ENCODE measurements around the gene UST. TPM values are rescaled to one million over a fixed set of nuclear protein-coding genes. Genes with fewer than 3 reads are reported as not detected.

Gene UST
- total RNA-seq, 2 donors from 2014 or later, result 15.3 to 16.3 TPM

DNA sequence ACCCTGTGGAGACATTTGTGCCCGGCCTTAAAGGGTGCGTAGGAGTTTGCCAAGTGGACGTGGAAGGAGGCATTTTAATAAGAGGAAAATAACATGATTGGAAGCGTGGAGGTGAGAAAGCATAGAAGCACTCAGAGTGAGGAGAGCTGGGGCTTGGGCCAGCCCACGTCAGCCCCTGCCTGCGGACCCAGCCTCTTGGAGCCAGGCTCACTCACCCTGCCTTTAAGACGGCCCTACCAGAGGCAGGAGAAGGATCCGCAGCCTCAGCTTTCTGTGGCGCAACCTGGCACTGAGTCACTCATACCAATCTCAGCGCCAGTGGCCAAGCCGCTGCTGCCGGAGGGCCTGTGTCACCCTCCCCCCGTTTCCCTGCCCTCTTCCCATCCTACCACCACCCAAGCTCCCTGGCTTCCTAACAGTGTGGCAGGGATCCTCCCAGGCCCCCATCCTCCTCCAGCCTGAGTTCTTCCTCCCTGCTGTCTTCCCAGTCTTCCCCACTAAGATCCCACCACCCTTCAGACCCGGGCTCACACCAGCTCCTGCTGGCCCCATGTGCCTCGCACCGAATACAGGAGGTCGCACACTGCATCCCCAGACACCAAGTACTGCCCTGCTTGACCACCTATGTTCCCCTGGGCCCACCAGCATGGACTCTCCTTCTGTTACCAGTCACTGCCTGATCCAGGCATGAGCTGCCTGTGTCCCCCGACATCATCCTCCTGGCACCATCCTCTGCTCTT lies 285.2 kb downstream of the UST start:
- 93 to 98% methylated on average over 10 to 18 of the region's 18 CpGs for WGBS, 2 experiments (ENCODE audit: insufficient coverage in 1 of 2, insufficient read length in 1 of 2)
- Mint-ChIP-seq H3K9me3 (no peaks in the 10 kb centered on the region), H3K36me3 (ENCODE audit: low read depth) (peaks cover 3% of the 10 kb centered on the region), H3K27me3 (ENCODE audit: insufficient read depth) (no peaks in the 10 kb centered on the region), H3K27ac (peak overlapping the region; percentile 35), H3K4me1 (peaks cover 15% of the 10 kb centered on the region), H3K4me3 (no peak overlapping the region)
- no peak overlapping the region for H3K4me3 ChIP-seq (ENCODE audit: low read length)
- no peak overlapping the region for H3K27ac ChIP-seq (ENCODE audit: low read depth, low read length)
- no peaks in the 10 kb centered on the region for H3K4me1 ChIP-seq (ENCODE audit: control insufficient read depth, insufficient read depth, low read length)
- no peaks in the 10 kb centered on the region for H3K36me3 ChIP-seq (ENCODE audit: control insufficient read depth, insufficient read depth, low read length)
- no peak overlapping the region for H3K9ac ChIP-seq (ENCODE audit: extremely low read depth, low read length, poor library complexity, severe bottlenecking)
- no peaks in the 10 kb centered on the region for H3K9me3 ChIP-seq (ENCODE audit: control insufficient read depth, low read length)
- no peak for DNase-seq
- no peak for TF ChIP-seq CTCF (conservative IDR thresholded peaks at IDR 0.05)
- no peaks in the 10 kb centered on the region for H3K27me3 ChIP-seq (ENCODE audit: control insufficient read depth, insufficient read depth, low read length, poor library complexity, severe bottlenecking)

DNA sequence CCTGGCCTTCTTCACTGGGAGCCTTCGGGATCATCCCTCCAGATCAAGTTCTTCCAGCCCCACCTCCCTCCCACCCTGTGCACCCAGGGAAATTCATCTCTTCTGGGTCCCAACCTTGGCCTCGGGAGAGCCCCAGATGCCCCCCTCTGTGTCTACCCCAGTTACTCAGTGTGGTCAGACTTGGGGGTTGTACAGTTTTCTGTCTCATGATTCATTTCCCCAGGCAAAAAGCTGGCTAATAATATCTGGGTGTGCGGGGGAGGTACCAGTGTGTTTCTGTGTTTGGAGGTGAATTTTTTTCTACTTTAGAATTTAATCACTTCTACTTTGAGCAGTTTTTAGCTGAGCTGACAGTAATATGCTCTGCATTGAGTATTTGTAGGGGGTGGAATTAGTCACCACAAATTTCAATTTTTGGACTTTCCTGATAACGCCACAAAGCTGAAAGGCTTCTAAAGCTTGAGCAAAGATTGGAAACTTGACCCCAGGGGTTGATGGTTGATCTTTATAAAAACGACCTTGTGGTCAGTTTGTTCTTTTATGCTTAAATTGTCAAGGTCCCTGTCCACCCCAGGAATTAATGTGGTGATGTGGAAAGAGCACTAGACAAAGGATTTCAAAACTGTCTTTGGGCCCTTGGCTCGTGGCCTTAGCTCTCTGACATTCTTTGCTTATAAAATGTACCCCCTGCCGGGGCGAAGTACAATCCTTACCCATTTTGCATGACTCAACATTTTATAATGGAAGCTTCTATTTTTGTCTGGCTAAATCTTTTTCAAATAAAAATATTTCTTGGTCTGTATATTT lies 286.0 kb downstream of the UST start:
- Mint-ChIP-seq H3K9me3 (no peaks in the 10 kb centered on the region), H3K27me3 (ENCODE audit: insufficient read depth) (no peaks in the 10 kb centered on the region), H3K4me1 (peaks cover 21% of the 10 kb centered on the region), H3K36me3 (ENCODE audit: low read depth) (peaks cover 3% of the 10 kb centered on the region), H3K27ac (peak overlapping the region; percentile 35), H3K4me3 (no peak overlapping the region)
- H3K9me3 ChIP-seq (ENCODE audit: control insufficient read depth, low read length), result no peaks in the 10 kb centered on the region
- H3K36me3 ChIP-seq (ENCODE audit: control insufficient read depth, insufficient read depth, low read length), result no peaks in the 10 kb centered on the region
- no peak overlapping the region for H3K9ac ChIP-seq (ENCODE audit: extremely low read depth, low read length, poor library complexity, severe bottlenecking)
- TF ChIP-seq CTCF (conservative IDR thresholded peaks at IDR 0.05), result no peak
- no peak overlapping the region for H3K4me3 ChIP-seq (ENCODE audit: low read length)
- no peak for DNase-seq
- H3K4me1 ChIP-seq (ENCODE audit: control insufficient read depth, insufficient read depth, low read length), result no peaks in the 10 kb centered on the region
- WGBS, 2 experiments (ENCODE audit: insufficient coverage in 1 of 2, insufficient read length in 1 of 2), result 75 to 87% methylated on average over 6 to 8 of the region's 8 CpGs
- no peaks in the 10 kb centered on the region for H3K27me3 ChIP-seq (ENCODE audit: control insufficient read depth, insufficient read depth, low read length, poor library complexity, severe bottlenecking)
- peak overlapping the region; percentile 63 for H3K27ac ChIP-seq (ENCODE audit: low read depth, low read length)

- H3K4me3 ChIP-seq (ENCODE audit: low read length), result no peak overlapping the region
- Mint-ChIP-seq H3K36me3 (ENCODE audit: low read depth) (peaks cover 3% of the 10 kb centered on the region), H3K9me3 (no peaks in the 10 kb centered on the region), H3K27ac (no peak overlapping the region), H3K4me3 (no peak overlapping the region), H3K27me3 (ENCODE audit: insufficient read depth) (no peaks in the 10 kb centered on the region), H3K4me1 (peaks cover 21% of the 10 kb centered on the region)
- H3K4me1 ChIP-seq (ENCODE audit: control insufficient read depth, insufficient read depth, low read length), result no peaks in the 10 kb centered on the region
- TF ChIP-seq CTCF (conservative IDR thresholded peaks at IDR 0.05), result no peak
- no peaks in the 10 kb centered on the region for H3K27me3 ChIP-seq (ENCODE audit: control insufficient read depth, insufficient read depth, low read length, poor library complexity, severe bottlenecking)
- no peak overlapping the region for H3K27ac ChIP-seq (ENCODE audit: low read depth, low read length)
- H3K9ac ChIP-seq (ENCODE audit: extremely low read depth, low read length, poor library complexity, severe bottlenecking), result no peak overlapping the region
- no peak for DNase-seq
- WGBS, 2 experiments (ENCODE audit: insufficient coverage in 1 of 2, insufficient read length in 1 of 2), result 79% methylated on average over 3 of the region's 5 CpGs; no CpG with 5 or more reads in 1 of the 2 experiments
- no peaks in the 10 kb centered on the region for H3K9me3 ChIP-seq (ENCODE audit: control insufficient read depth, low read length)
- H3K36me3 ChIP-seq (ENCODE audit: control insufficient read depth, insufficient read depth, low read length), result no peaks in the 10 kb centered on the region
These were observed 286.6 kb downstream of the UST start for GRCh38 chr6:149033454-149033853.
